ENCODE data around the gene C14orf119.

DNA sequence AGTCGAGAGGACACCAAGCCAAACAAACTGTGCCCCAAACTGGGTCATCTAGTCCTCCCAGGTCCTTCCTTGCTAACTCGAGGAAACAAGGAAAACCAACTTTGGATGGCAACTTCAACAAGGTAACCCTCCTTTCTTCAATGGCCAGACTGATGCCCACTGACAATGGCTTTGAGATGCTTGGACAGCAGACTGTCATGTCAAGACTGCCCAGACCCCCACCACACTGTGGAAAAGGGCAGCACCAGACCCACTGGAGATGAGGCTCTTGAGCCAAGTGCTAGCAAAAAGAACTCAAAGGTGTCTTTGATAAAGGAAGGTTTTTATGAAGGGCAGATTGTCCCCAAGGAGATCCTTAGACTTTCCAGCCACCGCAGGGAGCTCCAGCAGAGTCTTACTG is 28.9 kb upstream of the C14orf119 start:
- TF ChIP-seq ZNF274 (IDR thresholded peaks at IDR 0.05; ENCODE audit: low read depth, low read length) (no peak), YY1 (IDR thresholded peaks at IDR 0.05; ENCODE audit: insufficient read depth, insufficient read length) (no peak)

Data from NT2/D1 (cell line).